Smooth muscle cell (in vitro differentiated cells): ENCODE data around the gene MED15. TPM values are rescaled to one million over a fixed set of nuclear protein-coding genes. Genes with fewer than 3 reads are reported as not detected.
A peak's percentile ranks its signal among the peaks of the same experiment; 100 is the strongest.

ENCODE experiments used
- DNase-seq: peaks from one replicate; lab custom pipeline; 2025; ENCODE audit not compliant: unreplicated experiment; lab: John Stamatoyannopoulos, UW
- H2AFZ ChIP-seq: fragments of 200-600 bp; sonication (generic); 2 replicates; pipeline ENCODE4 v1.6.0; 2016; ENCODE audit warnings: antibody characterized with exemption, low read depth, mild to moderate bottlenecking
- H3F3A ChIP-seq: fragments of 200-600 bp; sonication (generic); 2 replicates; pipeline ENCODE4 v1.6.0; 2017; ENCODE audit warnings: antibody characterized with exemption, low read depth
- H3K27ac ChIP-seq: fragments of 200-600 bp; sonication (generic); 2 replicates; pipeline ENCODE4 v1.5.1; 2016; ENCODE audit warnings: low read depth, mild to moderate bottlenecking
- H3K27me3 ChIP-seq: fragments of 200-600 bp; sonication (generic); 2 replicates; pipeline ENCODE4 v1.6.1; 2016; ENCODE audit warnings: low read depth, mild to moderate bottlenecking
- H3K36me3 ChIP-seq: fragments of 200-600 bp; sonication (generic); 2 replicates; pipeline ENCODE4 v1.5.1; 2016; ENCODE audit warnings: low read depth
- H3K4me1 ChIP-seq: fragments of 200-600 bp; sonication (generic); 2 replicates; pipeline ENCODE4 v1.5.1; 2016; ENCODE audit warnings: low read depth
- H3K4me2 ChIP-seq: fragments of 200-600 bp; sonication (generic); 2 replicates; pipeline ENCODE4 v1.6.0; 2016; ENCODE audit warnings: mild to moderate bottlenecking
- H3K4me3 ChIP-seq: fragments of 200-600 bp; sonication (generic); 2 replicates; pipeline ENCODE4 v1.5.1; 2016; ENCODE audit warnings: mild to moderate bottlenecking
- H3K79me2 ChIP-seq: fragments of 200-600 bp; sonication (generic); 2 replicates; pipeline ENCODE4 v1.6.0; 2016; ENCODE audit warnings: low read depth, mild to moderate bottlenecking
- H3K9ac ChIP-seq: fragments of 200-600 bp; sonication (generic); 2 replicates; pipeline ENCODE4 v1.6.0; 2016; ENCODE audit warnings: low read depth
- H3K9me3 ChIP-seq: fragments of 200-600 bp; sonication (generic); replicated peaks from 2 replicates; pipeline ENCODE4 v1.5.1; 2016; ENCODE audit warnings: low read depth
- H4K20me1 ChIP-seq: fragments of 200-600 bp; sonication (generic); 2 replicates; pipeline ENCODE4 v1.6.0; 2016; ENCODE audit warnings: low read depth
- CTCF ChIP-seq: fragments of 200-600 bp; sonication (generic); IDR thresholded peaks from 2 replicates; pipeline ENCODE4 v1.5.1; 2017; ENCODE audit warnings: borderline replicate concordance, mild to moderate bottlenecking, antibody characterized with exemption; ENCODE audit not compliant: insufficient read depth, poor library complexity, severe bottlenecking
- WGBS: methylation state at CpG from one replicate; pipeline ENCODE4 v1.1.7; 2016; ENCODE audit warnings: low lambda C conversion rate; 5-methylcytosine and 5-hydroxymethylcytosine counted together
- polyA plus RNA-seq: library from polyadenylated mRNA; unstranded; fragments of >200 nt; fragmentation: Nextera tagmentation; extraction: Ambion mirVana; gene quantifications from 2 replicates; pipeline ENCODE4 v1.2.1, GENCODE V29; 2016
- total RNA-seq: library from RNA; depleted of rRNA; stranded (reverse); fragments of >200 nt; gene quantifications from 2 replicates; pipeline ENCODE4 v1.2.3, GENCODE V29; 2014

Gene MED15
- total RNA-seq: 25.3 and 29.2 TPM in 2 replicates
- polyA plus RNA-seq: 70.5 and 78.5 TPM in 2 replicates

GRCh38 chr22:20507253-20508066, at the start of gene MED15:
Gene MED15 (plus strand): TSS chr22:20507610. CDS start chr22:20507679, 69 bp downstream.
- H2AFZ ChIP-seq: peak within 1 kb of the TSS; percentile 65
- TF ChIP-seq CTCF: no peak
- H3K9me3 ChIP-seq: no peaks in the 10 kb centered on the region
- peak; percentile 65 for DNase-seq
- 1% methylated on average over 55 of the region's 58 CpGs for WGBS
- peaks cover 25% of the 10 kb centered on the region for H3K4me1 ChIP-seq
- peak within 1 kb of the TSS; percentile 91 for H3K4me2 ChIP-seq
- no peaks in the 10 kb centered on the region for H3K27me3 ChIP-seq
- H3K27ac ChIP-seq: peak within 1 kb of the TSS; percentile 100
- peak within 1 kb of the TSS; percentile 88 for H3K4me3 ChIP-seq
- no peaks in the 10 kb centered on the region for H3K36me3 ChIP-seq
- peaks cover 10% of the 10 kb centered on the region for H3F3A ChIP-seq
- H4K20me1 ChIP-seq: peaks cover 28% of the 10 kb centered on the region
- peaks cover 39% of the 10 kb centered on the region for H3K79me2 ChIP-seq
- peak within 1 kb of the TSS; percentile 100 for H3K9ac ChIP-seq

GRCh38 chr22:20458530-20459151, 48.8 kb upstream of the MED15 start:
- DNase-seq: no peak
- Histone ChIP-seq H3K9ac (no peak overlapping the region), H3K27ac (no peak overlapping the region), H2AFZ (no peak overlapping the region), H3K79me2 (no peaks in the 10 kb centered on the region), H3K4me2 (no peak overlapping the region), H3K4me3 (no peak overlapping the region), H3K9me3 (no peaks in the 10 kb centered on the region), H3K27me3 (no peaks in the 10 kb centered on the region), H3K36me3 (no peaks in the 10 kb centered on the region), H4K20me1 (no peaks in the 10 kb centered on the region), H3K4me1 (no peaks in the 10 kb centered on the region), H3F3A (no peaks in the 10 kb centered on the region)
- 93% methylated on average over 8 of the region's 8 CpGs for WGBS
- no peak for TF ChIP-seq CTCF

- WGBS: 93% methylated on average over 3 of the region's 3 CpGs
- no peak for TF ChIP-seq CTCF
Observed at GRCh38 chr22:20459152-20459542, 48.3 kb upstream of the MED15 start.

More at GRCh38 chr22:20459152-20459542, 48.3 kb upstream of the MED15 start:
- Histone ChIP-seq H3K9me3 (no peaks in the 10 kb centered on the region), H4K20me1 (no peaks in the 10 kb centered on the region), H2AFZ (no peak overlapping the region), H3K4me1 (no peaks in the 10 kb centered on the region), H3K27ac (no peak overlapping the region), H3K36me3 (no peaks in the 10 kb centered on the region), H3K27me3 (no peaks in the 10 kb centered on the region), H3K9ac (no peak overlapping the region), H3K4me3 (no peak overlapping the region), H3F3A (no peaks in the 10 kb centered on the region), H3K79me2 (no peaks in the 10 kb centered on the region), H3K4me2 (no peak overlapping the region)
- no peak for DNase-seq
